Measurements from ENCODE around the gene TAS2R40.

- TF ChIP-seq CTCF (IDR thresholded peaks at IDR 0.05), result no peak
- no peak for TF ChIP-seq POLR2A (IDR thresholded peaks at IDR 0.05)
Observed at GRCh38 chr7:143188994-143189393, 32.8 kb upstream of the TAS2R40 start.
